GM19351 (cell line): ENCODE data around the gene TCF12.
A peak's percentile ranks its signal among the peaks of the same experiment; 100 is the strongest.
"Not testable (repeated sequence)": the region's sequence is repeated elsewhere in the genome, so short reads cannot be mapped to it uniquely, and the experiment has no call there.

Experiments
- ATAC-seq: cut with Tn5 transposase; IDR thresholded peaks from one replicate; pipeline ENCODE4 v1.9.1; 2021; ENCODE audit warnings: mild to moderate bottlenecking, moderate library complexity; ENCODE audit not compliant: unreplicated experiment

TCF12 gene

DNA sequence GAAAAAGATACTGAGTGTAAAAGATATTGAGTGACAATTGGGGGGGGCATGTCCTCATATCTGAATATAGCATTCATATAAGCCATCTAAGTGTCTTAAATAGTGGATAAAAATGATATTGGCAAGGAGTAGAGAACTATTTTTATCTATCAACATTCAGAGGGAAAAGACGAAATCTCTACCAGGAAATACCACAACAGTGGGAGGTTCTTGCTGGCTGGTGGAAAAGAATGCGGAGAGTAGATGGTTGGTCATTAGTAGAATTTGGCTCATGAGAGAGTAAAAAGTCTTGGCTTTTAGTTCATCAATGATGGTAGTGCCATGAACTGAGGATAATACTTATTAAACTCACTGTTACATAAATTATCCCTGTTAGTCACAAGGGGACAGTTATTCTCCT, 4.8 kb upstream of the TCF12 start:
- no peak for ATAC-seq

DNA sequence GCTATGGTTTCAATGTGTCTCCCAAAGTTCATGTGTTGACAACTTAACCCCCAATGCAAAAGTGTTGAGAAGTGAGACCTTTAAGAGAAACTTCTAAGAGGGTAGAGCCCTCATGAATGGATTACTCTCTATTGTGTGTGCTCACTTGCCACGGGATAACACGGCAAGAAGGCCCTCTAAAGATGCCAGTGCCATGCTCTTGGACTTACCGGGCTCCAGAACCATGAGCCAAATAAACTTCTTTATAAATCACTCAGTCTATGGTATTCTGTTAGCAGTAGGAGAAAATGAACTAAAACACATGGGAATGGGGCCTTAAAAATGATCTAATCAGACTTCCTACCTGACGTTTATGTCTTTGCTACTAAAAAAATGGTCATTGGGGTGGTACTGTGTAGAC, 2.6 kb upstream of the TCF12 start:
- ATAC-seq = no peak

DNA sequence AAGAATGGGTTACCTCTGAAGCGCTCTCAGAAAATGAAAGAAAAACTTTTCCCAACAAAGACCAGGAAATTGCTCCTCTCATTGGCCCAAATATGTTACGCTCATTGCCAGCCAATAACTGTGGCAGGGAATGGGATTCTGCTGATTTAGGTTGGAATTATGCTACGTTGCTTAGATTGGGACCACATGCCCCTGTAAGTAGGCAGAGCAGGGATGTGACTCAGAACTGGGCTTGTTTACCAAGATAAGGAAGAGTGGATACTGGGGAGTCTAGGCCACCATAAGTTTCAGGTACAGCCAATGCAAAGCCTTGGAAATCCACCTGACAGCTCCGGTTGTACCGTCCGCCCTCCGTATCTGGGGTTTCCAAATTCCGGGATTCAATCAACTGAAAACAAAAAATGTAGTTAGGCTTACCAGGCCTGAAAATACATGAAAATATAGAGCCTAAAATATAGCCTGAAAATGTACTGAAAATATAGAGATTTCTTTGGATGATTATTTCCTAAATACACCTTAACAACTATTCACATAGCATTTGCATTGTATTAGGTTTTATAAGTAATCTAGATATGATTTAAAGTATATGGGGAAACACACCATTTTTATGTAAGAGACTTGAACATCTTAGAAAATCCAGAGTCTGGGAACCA, 1.5 kb upstream of the TCF12 start:
- no peak for ATAC-seq

DNA sequence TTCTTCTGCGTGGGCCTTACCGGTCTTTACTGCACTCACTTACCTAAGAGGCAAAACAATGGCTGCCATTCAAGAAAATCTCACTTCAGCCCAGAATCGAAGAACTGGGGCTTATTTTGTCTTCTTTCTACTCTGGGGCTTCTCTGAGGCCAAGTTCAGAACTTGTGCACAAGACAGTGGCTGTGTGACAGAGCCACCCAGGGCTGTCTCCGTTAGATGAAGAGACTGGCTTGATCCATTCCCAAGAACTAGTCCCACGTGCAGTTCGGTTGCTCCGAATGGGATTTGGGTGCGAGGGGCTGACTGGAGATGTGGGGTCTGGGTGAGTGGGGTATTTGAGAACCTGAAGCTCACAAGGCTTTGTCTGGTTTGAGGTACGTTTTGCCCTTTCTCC, 795 bp upstream of the TCF12 start:
- ATAC-seq = no peak

DNA sequence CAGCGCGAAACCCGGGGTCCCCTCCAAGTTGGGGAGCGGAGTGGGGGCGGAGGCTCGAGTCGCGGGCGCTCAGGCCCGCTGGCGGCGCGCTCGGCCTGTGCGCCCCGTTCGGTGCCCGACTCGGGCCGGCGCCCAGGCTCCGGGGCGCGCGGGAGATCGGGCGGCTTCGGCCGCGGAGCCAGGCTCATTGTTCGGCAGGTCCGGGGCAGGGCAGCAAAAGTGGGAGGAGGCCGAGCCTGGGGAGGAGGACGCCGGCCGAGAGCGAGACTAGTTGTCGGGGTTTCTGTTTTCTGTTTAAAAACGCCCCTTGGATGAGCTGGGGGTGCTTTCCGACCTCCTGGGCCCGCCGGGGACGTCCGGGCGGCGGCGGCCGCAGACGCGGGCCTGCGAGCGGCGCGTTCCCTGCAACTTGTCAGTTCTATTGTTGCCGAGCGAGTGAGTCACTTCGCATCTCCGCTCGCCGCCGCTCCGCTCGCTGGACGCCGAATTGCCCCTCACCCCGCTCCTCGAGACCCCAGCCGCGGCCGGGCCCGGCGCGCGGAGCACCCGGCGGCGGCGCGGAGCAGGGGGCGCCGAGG, 676 bp downstream of the TCF12 start:
- peak; percentile 27 for ATAC-seq

DNA sequence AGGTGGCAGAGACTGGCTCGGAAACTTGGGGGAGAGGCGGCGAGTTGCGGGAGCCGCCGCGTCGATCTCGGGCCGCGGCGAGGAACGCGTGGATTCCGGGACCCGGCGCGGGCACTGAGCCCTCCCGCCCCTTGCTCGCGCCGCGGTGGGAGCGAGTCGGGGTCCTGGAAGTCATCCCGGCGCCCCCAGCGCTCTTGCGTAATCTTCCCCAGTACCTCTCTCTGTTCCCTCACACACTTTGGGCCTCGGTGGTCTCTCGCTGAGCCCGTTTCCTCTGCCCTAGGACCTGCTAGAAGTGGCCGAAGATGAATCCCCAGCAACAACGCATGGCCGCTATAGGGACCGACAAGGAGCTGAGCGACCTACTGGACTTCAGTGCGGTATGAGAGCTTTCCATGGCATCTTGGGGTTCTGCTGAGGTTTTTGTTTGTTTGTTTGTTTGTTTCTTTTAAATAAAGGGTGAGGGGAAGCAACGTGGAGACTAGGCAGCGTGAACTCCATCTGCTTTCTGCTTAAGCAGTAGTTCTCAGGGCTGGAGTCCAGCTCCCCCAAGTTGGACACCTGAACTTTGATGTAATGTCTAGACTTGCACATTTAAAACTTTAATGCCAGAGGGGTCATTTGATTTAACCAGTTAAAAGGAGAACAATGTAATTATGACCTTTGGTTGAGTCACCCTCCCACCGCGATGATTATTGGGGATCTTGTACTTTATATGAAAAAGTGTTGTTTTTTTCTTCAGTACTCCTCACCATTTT, 1.3 kb downstream of the TCF12 start:
- peak; percentile 10 for ATAC-seq

DNA sequence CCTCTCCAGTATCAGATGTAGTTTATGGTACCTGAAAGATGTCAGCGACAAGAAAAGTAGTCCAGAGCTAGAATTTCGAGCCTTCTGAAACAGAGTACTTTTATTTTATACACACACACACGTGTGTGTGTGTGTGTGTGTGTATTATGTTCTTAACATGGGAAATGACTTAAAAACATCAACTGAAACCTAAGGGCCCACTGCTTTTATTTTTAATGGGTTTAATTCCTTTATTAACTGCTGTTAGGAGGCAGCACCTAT, 1.9 kb downstream of the TCF12 start:
- no peak for ATAC-seq

DNA sequence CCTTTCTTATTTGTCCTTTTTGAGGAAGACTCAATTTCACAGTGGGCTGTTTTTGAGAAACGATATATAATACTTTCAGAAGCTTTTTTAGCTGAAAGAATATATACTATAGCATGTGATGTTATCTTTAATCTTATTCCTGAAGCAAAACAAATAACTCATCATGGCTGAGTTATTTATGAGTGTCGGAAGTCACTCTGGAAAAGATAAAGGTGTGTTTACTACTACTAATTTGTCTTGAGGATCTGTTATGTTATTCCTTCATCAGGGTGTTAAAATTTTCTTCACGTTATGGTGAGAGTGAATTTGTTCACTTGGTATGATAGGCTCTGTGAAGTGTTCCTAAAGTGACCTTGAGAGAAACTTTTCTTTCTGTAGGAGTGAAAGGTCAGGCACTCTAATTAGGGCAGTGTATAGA, 4.7 kb downstream of the TCF12 start:
- no peak for ATAC-seq

DNA sequence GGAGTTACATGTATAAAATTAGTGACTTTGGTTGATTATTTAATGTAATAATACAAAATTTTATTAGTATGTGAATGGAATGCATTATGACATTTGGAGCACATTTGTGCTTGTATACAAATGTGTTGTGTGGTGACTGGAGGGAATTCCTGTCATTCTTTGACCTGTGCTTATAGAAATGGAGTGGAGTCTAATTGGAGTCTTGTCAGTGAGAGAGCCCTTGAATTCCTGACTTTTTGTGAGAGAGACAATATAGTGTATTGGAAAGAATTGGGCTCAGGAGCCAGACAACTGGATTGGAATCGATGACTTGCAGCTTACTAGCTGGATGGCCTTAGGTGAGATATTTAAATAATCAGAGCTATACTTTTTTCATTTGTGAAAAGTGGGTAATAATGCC, 9.4 kb downstream of the TCF12 start:
- ATAC-seq = no peak

DNA sequence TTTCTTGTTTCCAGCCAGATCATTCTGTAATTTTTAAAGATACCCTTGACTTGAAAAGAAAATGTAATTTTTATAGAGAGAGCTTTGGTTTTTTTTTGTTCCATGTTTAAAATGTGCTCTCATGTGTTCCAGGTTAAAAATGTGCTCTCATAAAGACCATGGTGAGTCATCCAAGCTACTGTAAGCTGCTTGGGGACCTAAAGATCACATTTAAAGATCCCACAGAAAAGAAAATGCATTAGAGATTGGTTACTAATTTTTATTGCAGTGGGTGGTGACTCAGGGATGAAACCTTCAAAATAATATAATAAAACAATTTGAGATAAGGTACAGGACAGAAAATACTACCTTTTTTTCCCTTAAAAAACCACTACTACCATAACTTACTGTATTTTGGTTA, 11.0 kb downstream of the TCF12 start:
- no peak for ATAC-seq

DNA sequence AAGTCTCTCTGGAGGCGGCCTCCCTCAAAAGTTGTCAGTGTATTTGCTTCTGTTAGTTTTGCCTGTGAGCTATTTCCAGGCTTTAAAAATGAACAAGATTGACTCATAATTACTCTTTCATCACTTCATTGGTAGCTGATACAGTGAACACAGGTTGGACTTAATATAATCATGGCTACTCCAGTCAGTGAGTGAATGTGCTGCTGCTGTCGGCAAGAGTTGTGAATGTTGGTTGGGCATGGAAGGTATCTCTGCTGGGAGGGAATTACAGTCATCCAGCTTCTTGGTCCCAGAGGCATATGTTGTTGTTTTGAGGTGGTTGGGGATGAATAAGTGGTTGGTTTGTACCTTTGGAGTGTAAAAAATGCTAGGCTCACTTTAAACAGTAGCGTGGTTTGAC, 11.5 kb downstream of the TCF12 start:
- ATAC-seq = no peak

DNA sequence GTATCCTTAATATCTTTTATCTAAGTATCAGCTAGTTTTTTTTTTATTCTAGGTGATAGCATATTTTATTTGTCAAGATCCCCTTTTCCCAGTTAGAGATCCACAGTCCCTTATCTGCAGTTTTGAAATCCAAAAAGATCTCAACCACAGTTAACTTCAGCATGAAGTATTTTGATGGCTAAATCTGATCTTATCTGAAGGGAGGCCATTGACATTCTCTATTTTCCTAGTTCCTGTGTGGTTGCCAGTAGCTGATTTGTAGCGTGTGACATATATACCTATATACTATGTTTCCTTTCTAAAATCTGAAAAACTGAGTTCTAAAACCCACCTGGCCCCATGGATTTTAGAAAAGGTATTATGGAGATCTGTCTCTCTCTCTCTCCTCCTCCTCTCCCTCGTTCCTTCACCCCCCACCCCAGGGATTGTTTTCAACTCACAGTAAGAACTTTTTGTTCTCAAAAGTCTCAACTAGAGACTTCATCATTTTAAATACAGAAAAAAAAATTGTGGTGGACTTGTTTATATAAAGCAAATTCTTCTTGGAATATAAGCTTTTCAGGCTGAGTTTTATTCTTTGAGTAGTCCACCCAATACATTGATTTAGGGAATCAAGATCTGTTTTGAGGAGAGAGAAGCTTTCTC, 12.3 kb downstream of the TCF12 start:
- no peak for ATAC-seq

DNA sequence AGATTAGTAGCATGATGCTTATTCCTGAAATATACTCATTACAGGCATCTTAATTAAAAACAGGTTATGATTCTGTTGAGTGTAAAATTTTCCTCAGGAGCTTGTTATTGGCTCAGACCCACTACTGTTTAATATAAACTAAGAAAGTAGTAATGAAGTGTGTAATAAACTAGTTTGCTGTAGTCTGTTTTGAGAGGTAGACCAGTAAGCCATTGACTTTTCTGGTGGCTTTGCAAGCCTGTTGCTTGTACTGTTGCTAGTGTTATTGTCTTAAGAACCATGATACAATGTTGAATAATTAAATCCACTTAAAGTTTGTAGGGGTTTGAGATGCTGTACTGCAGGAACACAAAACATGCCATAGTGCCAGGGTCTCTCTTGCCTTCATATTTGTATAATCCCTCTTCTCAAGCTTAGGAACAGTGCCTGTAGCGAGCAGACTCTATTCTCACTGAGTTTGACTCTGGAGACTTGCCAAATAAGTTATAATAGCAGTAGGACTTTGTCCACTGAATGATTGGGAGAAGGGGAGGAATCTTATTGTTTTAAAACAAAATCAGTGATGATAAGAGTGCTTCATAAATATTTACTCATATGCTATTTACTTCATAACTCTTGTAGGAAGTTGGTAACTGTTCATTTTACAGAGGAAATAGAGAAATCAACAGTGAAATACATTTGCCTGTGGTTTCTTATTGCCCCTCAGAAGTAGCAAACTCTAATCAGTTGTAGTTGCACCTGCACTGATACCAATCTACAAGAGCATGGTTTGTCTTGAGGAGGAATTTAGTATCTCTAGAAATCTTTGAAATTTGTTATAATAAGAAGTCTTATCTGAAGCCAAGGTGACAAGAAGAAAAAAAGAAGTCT, 13.4 kb downstream of the TCF12 start:
- ATAC-seq = no peak

DNA sequence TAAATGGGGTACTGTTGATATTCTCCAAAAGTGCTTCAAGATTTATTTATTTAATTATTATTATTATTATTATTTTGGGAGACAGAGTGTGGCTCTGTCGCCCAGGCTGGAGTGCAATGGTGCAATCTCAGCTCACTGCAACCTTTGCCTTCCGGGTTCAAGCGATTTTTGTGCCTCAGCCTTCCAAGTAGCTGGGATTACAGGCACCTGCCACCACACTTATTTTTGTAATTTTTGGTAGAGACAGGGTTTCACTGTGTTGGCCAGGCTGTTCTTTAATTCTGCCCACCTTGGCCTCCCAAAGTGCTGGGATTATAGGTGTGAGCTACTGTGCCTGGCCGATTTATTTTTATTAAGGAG, 14.0 kb downstream of the TCF12 start:
- not testable (repeated sequence) for ATAC-seq

DNA sequence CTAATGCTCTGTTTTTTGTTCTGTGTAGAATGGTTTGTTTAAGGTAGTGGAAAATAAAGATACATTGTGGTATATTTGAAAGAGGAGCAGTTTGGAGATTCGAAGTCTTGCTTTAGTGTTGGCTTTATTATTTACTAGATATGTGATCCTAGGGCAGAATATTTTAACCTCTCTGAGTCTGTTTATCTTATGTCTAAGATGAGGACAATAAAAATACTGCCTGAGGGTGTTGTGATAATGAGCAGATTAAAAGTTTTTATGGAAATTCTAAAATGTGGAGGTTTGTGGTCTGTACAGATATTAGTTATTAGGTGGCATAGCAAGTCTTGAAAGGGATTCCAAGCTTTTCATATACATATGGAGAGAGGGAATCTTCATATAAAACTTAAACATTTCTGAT, 15.0 kb downstream of the TCF12 start:
- ATAC-seq = no peak

DNA sequence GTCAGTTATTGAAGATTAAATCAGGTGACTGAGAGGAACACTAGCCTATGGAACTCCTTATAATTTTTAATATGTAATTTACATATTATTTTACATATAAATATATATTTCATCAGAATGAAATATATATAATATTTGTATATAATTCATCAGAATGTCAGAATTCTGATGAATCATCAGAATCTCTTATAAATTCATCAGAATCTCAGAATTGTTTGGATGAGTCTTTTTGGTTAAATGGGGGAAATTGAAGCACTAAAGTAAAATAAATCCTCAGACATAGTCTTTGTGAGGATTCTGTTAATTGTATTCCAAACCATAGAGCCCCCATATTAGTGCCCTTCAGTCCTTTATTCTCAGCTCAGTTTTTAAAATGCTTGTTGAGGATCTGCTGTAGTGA, 15.4 kb downstream of the TCF12 start:
- ATAC-seq = no peak

DNA sequence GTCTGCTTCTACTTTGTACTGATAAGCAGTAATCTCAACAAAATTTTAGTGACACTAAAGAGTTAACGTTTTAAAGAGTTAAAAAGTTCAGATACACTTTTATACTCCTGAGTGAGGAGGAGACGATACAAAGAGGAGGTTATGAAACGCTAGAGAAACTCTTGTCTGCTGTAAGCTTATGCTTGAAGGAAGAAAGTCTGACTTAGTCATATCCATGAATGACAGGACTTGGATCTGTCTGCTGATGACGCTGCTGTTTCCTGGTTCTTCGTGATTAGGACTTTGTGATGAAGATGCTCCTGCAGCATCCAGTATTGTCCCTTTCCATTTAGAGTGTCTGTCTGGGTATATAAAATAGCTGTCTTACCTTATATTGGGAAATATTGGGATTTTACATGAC, 15.8 kb downstream of the TCF12 start:
- ATAC-seq = no peak

DNA sequence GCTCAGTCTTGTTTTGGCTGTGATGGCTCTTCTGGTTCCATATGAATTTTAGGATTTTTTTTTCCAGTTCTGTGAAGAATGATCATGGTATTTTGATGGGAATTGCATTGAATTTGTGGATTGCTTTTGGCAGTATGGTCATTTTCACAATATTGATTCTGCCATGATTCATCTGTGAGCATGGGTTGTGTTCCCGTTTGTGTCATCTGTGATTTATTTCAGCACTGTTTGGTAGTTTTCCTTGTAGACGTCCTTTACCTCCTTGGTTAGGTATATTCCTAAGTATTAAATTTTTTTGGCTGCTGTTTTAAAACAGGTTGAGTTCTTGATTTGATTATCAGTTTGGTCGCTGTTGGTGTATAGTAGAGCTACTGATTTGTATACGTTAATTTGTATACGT, 18.5 kb downstream of the TCF12 start:
- no peak for ATAC-seq

DNA sequence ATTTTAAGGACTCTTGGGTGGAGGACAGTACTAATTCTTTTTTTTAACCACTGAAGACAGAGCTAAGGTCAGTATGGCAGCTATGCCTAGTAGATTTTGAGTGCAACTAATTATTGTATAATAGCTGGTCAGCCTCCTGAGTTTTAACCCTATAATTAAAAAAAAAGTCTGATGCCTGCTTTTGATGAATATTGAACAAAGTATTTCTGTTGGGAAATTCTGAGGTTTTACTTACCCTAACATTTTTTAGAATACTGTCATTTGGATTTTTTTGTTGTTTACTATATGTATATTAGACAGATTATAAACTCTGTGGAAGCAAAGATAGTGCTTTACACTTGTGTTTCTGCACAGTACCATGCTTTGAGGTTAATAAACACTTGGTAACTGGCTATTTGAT, 20.8 kb downstream of the TCF12 start:
- no peak for ATAC-seq

DNA sequence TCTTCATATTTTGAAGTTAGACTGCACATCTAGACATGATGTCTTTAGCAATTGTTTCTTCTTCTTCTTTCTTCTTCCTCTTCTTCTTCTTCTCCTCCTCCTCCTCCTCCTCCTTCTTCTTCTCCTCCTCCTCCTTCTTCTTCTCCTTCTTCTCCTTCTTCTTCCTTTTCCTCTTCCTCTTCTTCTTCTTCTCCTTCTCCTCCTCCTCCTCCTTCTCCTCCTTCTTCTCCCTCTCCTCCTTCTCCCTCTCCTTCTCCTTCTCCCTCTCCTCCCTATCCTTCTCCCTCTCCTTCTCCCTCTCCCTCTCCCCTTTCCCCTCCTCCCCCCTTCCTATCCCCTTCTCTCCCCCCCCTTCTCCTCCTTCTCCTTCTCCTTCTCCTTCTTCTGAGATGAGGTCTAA, 21.9 kb downstream of the TCF12 start:
- ATAC-seq = no peak

DNA sequence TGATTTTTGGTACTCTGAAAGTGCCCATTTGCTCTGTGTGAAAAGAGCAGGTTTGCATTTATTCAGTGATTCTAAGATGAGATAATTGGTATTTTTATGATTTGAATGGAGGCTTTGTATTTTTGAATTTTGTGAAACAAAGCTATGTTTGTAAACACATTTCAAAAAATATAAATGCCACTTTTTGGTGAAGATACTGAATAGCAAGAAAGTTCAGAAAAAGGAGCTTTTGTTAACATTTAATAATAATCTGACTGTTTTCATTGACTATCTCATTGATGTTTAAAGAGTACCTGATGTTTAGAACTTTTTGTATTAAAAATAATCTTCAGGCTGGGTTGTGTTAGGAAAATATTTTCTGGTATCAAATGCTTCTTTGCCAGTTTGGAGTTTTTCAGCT, 23.7 kb downstream of the TCF12 start:
- no peak for ATAC-seq
